ENCODE results near the gene CADPS2.

GRCh38 chr7:122791959-122792545 is 94.2 kb downstream of the CADPS2 start:
- TF ChIP-seq CTCF (conservative IDR thresholded peaks at IDR 0.05; ENCODE audit: low read depth, low read length) (no peak), FOS (IDR thresholded peaks at IDR 0.05; ENCODE audit: low read depth, low read length) (no peak)
